Right lobe of liver (tissue), 6 donors: ENCODE data around the gene COQ8B. TPM values are rescaled to one million over a fixed set of nuclear protein-coding genes. Genes with fewer than 3 reads are reported as not detected.
A peak's percentile ranks its signal among the peaks of the same experiment; 100 is the strongest.

Source experiments
- ATAC-seq, 4 donors: fragments of 200-7000 bp; cut with Tn5 transposase; one replicate each; pipeline ENCODE4 v1.9.1; 2020; ENCODE audit warnings: mild to moderate bottlenecking in 4 of 4, moderate library complexity in 4 of 4
- DNase-seq, 3 donors: peaks; one replicate each; pipeline ENCODE4 v3.0.0-alpha.2; 2020
- H3K27ac ChIP-seq, 3 donors: fragments of 200-600 bp; one replicate each; pipeline ENCODE4 v1.8.0; 2022
- H3K27me3 ChIP-seq, 2 donors: fragments of 200-600 bp; one replicate each; pipeline ENCODE4 v1.8.0; 2022
- H3K36me3 ChIP-seq, 4 donors: fragments of 200-600 bp; sonication (generic) in 1 of 4; one replicate each; pipeline versions ENCODE4 v1.5.1 to v1.8.0; 2017 to 2022; ENCODE audit warnings: control low read depth in 1 of 4
- H3K4me1 ChIP-seq, 4 donors: fragments of 200-600 bp; sonication (generic) in 1 of 4; one replicate each; pipeline versions ENCODE4 v1.5.1 to v1.8.0; 2017 to 2022; ENCODE audit warnings: control low read depth in 1 of 4
- H3K4me3 ChIP-seq, 3 donors: fragments of 200-600 bp; one replicate each; pipeline ENCODE4 v1.8.0; 2022
- H3K9me3 ChIP-seq, 4 donors: fragments of 200-600 bp; sonication (generic) in 1 of 4; one replicate each; pipeline versions ENCODE4 v1.5.1 to v1.8.0; 2017 to 2022; ENCODE audit warnings: control low read depth in 1 of 4
- CTCF ChIP-seq, 4 donors: fragments of 200-600 bp in 3 of 4; fragments of 450-650 bp in 1 of 4; IDR thresholded peaks; one replicate each; pipeline versions ENCODE4 v1.5.1 to v1.8.0; 2016 to 2022; ENCODE audit warnings: antibody characterized with exemption in 4 of 4, mild to moderate bottlenecking in 2 of 4
- POLR2A ChIP-seq: fragments of 450-650 bp; IDR thresholded peaks from one replicate; pipeline ENCODE4 v1.6.1; 2017; ENCODE audit warnings: antibody characterized with exemption, mild to moderate bottlenecking
- WGBS: methylation state at CpG from one replicate; pipeline ENCODE4 v1.1.6; 2018; ENCODE audit warnings: low coverage, low lambda C conversion rate; ENCODE audit not compliant: insufficient coverage; ENCODE audit errors: missing lambda C conversion rate; 5-methylcytosine and 5-hydroxymethylcytosine counted together
- intact Hi-C, 2 donors: fragments of 100-400 bp; cut with DNase I; formaldehyde crosslinking; loops; one replicate each; pipeline versions ENCODE4 v1.11.2 to v1.14.1; 2022
- total RNA-seq, 6 experiments: library from RNA; depleted of rRNA in 2 of 6; stranded (reverse); fragments of >200 nt in 2 of 6; fragmentation: NEBNext Ultra II Directional in 3 of 6; extraction: Animal tissue kit (Norgen Biotek cat#: 25700) in 3 of 6; gene quantifications; one replicate each; pipeline versions ENCODE4 v1.1.0 to v1.2.4, GENCODE V29; 2016 to 2023
- donor health status: DM: no; HTN: yes; CAD: no.
- donor health status: DM: no; HTN: no; CAD: no.
- donor health status: DM: no; HTN: no; CAD: no.
- donor health status: DM: no; HTN: yes; CAD: no.
- donor health status: DM: no; HTN: yes; CAD: no.

The COQ8B gene
- total RNA-seq, 6 experiments from 2014 or later: 15.1 to 30.6 (median 25.6) TPM

GRCh38 chr19:40762754-40763470, 46.2 kb upstream of the COQ8B start:
- Histone ChIP-seq H3K9me3 (no peaks in the 10 kb centered on the region), H3K4me3 (no peak overlapping the region), H3K27ac (peak overlapping the region in 2 of 3 donors; percentile 0 to 38), H3K4me1 (no peaks in the 10 kb centered on the region), H3K36me3 (peaks cover 38 to 91% (median 60%) of the 10 kb centered on the region in 4 donors), H3K27me3 (no peaks in the 10 kb centered on the region)
- intact Hi-C loops: no loop called here
- DNase-seq (no peak), ATAC-seq (no peak)
- 94% methylated on average over 5 of the region's 17 CpGs for WGBS
- no peak for TF ChIP-seq CTCF (IDR thresholded peaks at IDR 0.05)

GRCh38 chr19:40759352-40759751, 42.7 kb upstream of the COQ8B start:
- H3K9me3 ChIP-seq: no peaks in the 10 kb centered on the region
- DNase-seq (no peak), ATAC-seq (no peak)
- no peaks in the 10 kb centered on the region for H3K27me3 ChIP-seq
- TF ChIP-seq CTCF (IDR thresholded peaks at IDR 0.05): no peak
- TF ChIP-seq POLR2A: no peak
- H3K27ac ChIP-seq: no peak overlapping the region
- intact Hi-C loops: no loop called here
- WGBS: 83% methylated on average over 1 of the region's 13 CpGs
- H3K4me1 ChIP-seq: peaks cover 0 to 26% (median 7%) of the 10 kb centered on the region in 4 donors
- no peak overlapping the region for H3K4me3 ChIP-seq
- peaks cover 22 to 84% (median 55%) of the 10 kb centered on the region in 4 donors for H3K36me3 ChIP-seq

GRCh38 chr19:40758491-40758890, 41.8 kb upstream of the COQ8B start:
- TF ChIP-seq CTCF (IDR thresholded peaks at IDR 0.05) (no peak), POLR2A (no peak)
- WGBS: 94% methylated on average over 2 of the region's 3 CpGs
- H3K27ac ChIP-seq: no peak overlapping the region

GRCh38 chr19:40756502-40757110, 39.9 kb upstream of the COQ8B start:
- DNase-seq (no peak), ATAC-seq (no peak)
- Histone ChIP-seq H3K27me3 (no peaks in the 10 kb centered on the region), H3K27ac (no peak overlapping the region), H3K9me3 (no peaks in the 10 kb centered on the region), H3K4me1 (peaks cover 0 to 39% (median 17%) of the 10 kb centered on the region in 4 donors), H3K4me3 (no peak overlapping the region), H3K36me3 (peaks cover 6 to 57% (median 34%) of the 10 kb centered on the region in 4 donors)
- TF ChIP-seq CTCF (IDR thresholded peaks at IDR 0.05): no peak
- TF ChIP-seq POLR2A: no peak
- WGBS: 53% methylated on average over 5 of the region's 11 CpGs
- intact Hi-C loops: no loop called here

More at GRCh38 chr19:40758491-40758890, 41.8 kb upstream of the COQ8B start:
- Histone ChIP-seq H3K4me1 (peaks cover 0 to 34% (median 11%) of the 10 kb centered on the region in 4 donors), H3K9me3 (no peaks in the 10 kb centered on the region), H3K4me3 (no peak overlapping the region), H3K27me3 (no peaks in the 10 kb centered on the region), H3K36me3 (peaks cover 17 to 76% (median 48%) of the 10 kb centered on the region in 4 donors)
- ATAC-seq (no peak), DNase-seq (no peak)
- intact Hi-C loops: no loop called here
